Prostate gland (tissue), 2 donors: ENCODE measurements around the gene TAS2R39. TPM values are rescaled to one million over a fixed set of nuclear protein-coding genes. Genes with fewer than 3 reads are reported as not detected.
"Not testable (repeated sequence)": the region's sequence is repeated elsewhere in the genome, so short reads cannot be mapped to it uniquely, and the experiment has no call there.

Experiments
- DNase-seq: peaks from one replicate; pipeline ENCODE4 v3.0.0-alpha.2; 2019; ENCODE audit warnings: low spot score
- H3K27ac ChIP-seq, 2 donors: fragments of 200-600 bp; sonication (generic); 2 replicates each; pipeline ENCODE4 v1.5.1; 2017 to 2019
- H3K27me3 ChIP-seq: fragments of 200-600 bp; sonication (generic); replicated peaks from 2 replicates; pipeline ENCODE4 v1.5.1; 2019; ENCODE audit not compliant: insufficient read depth
- H3K36me3 ChIP-seq, 2 donors: fragments of 200-600 bp; sonication (generic); 1 replicate in 1 of 2; 2 replicates in 1 of 2; pipeline versions ENCODE4 v1.5.1 to v1.8.1; 2017 to 2019
- H3K4me1 ChIP-seq: fragments of 200-600 bp; sonication (generic); replicated peaks from 2 replicates; pipeline ENCODE4 v1.5.1; 2019
- H3K4me3 ChIP-seq, 2 donors: fragments of 200-600 bp; sonication (generic); 2 replicates each; pipeline ENCODE4 v1.5.1; 2017 to 2019
- H3K9me3 ChIP-seq: fragments of 200-600 bp; sonication (generic); 2 replicates; pipeline ENCODE4 v1.5.1; 2017
- CTCF ChIP-seq, 4 experiments: fragments of 200-600 bp in 2 of 4; fragments of 450-650 bp in 2 of 4; sonication (generic) in 2 of 4; IDR thresholded peaks; 1 replicate in 3 of 4; 2 replicates in 1 of 4; pipeline ENCODE4 v1.5.1; 2016 to 2019; ENCODE audit warnings: antibody characterized with exemption in 4 of 4, mild to moderate bottlenecking in 2 of 4, moderate library complexity in 2 of 4
- POLR2A ChIP-seq: fragments of 450-650 bp; IDR thresholded peaks from one replicate; pipeline ENCODE4 v1.6.1; 2016; ENCODE audit warnings: antibody characterized with exemption, mild to moderate bottlenecking
- POLR2AphosphoS5 ChIP-seq: sonication (generic); formaldehyde crosslinking; IDR thresholded peaks from one replicate; pipeline ENCODE4 v1.6.1; 2017; ENCODE audit warnings: antibody characterized with exemption
- WGBS: methylation state at CpG from one replicate; pipeline ENCODE4 v1.1.5; 2018; 5-methylcytosine and 5-hydroxymethylcytosine counted together
- intact Hi-C: fragments of 100-400 bp; cut with DNase I; formaldehyde crosslinking; loops from one replicate; pipeline ENCODE4 v1.14.2; 2022
- total RNA-seq, 2 donors: library from RNA; depleted of rRNA; stranded (reverse); fragments of >200 nt; gene quantifications; one replicate each; pipeline ENCODE4 v1.1.0, GENCODE V29; 2016

TAS2R39 gene
- total RNA-seq, 2 donors from 2014 or later = not detected

GRCh38 chr7:143203386-143203785 lies 20.2 kb downstream of the TAS2R39 start:
- H3K36me3 ChIP-seq = no peaks in the 10 kb centered on the region
- WGBS = 63% methylated on average over 3 of the region's 3 CpGs
- no peaks in the 10 kb centered on the region for H3K4me1 ChIP-seq
- H3K27me3 ChIP-seq = no peaks in the 10 kb centered on the region
- no peak overlapping the region for H3K4me3 ChIP-seq
- H3K9me3 ChIP-seq = no peaks in the 10 kb centered on the region
- DNase-seq = no peak
- H3K27ac ChIP-seq = no peak overlapping the region
- intact Hi-C loops = no loop called here
- TF ChIP-seq POLR2A = no peak
- TF ChIP-seq CTCF (IDR thresholded peaks at IDR 0.05) = no peak
- no peak for TF ChIP-seq POLR2AphosphoS5

- no peaks in the 10 kb centered on the region for H3K36me3 ChIP-seq
- H3K4me1 ChIP-seq = no peaks in the 10 kb centered on the region
- WGBS = 72% methylated on average over 13 of the region's 13 CpGs
- no peaks in the 10 kb centered on the region for H3K27me3 ChIP-seq
- no peak overlapping the region for H3K27ac ChIP-seq
- H3K4me3 ChIP-seq = no peak overlapping the region
- no peaks in the 10 kb centered on the region for H3K9me3 ChIP-seq
- TF ChIP-seq POLR2A = no peak
- TF ChIP-seq POLR2AphosphoS5 = no peak
- no peak for TF ChIP-seq CTCF (IDR thresholded peaks at IDR 0.05)
- intact Hi-C loops = no loop called here
- DNase-seq = no peak
These were observed 22.5 kb downstream of the TAS2R39 start for GRCh38 chr7:143205560-143206293.

- H3K9me3 ChIP-seq = no peaks in the 10 kb centered on the region
These were observed 27.3 kb downstream of the TAS2R39 start for GRCh38 chr7:143210541-143210940.

GRCh38 chr7:143213478-143213877 lies 30.3 kb downstream of the TAS2R39 start:
- H3K27me3 ChIP-seq, H3K9me3 ChIP-seq, DNase-seq, H3K4me3 ChIP-seq, intact Hi-C loops, H3K4me1 ChIP-seq, H3K36me3 ChIP-seq, H3K27ac ChIP-seq: not testable (repeated sequence)
- 99% methylated on average over 4 of the region's 4 CpGs for WGBS

More at GRCh38 chr7:143210541-143210940, 27.3 kb downstream of the TAS2R39 start:
- H3K4me1 ChIP-seq = no peaks in the 10 kb centered on the region
- H3K4me3 ChIP-seq = no peak overlapping the region
- 50% methylated on average over 4 of the region's 4 CpGs for WGBS
- H3K36me3 ChIP-seq = no peaks in the 10 kb centered on the region
- TF ChIP-seq POLR2A (no peak), POLR2AphosphoS5 (no peak), CTCF (IDR thresholded peaks at IDR 0.05) (no peak)
- no peak overlapping the region for H3K27ac ChIP-seq
- DNase-seq = no peak
- no peaks in the 10 kb centered on the region for H3K27me3 ChIP-seq
- intact Hi-C loops = no loop called here

GRCh38 chr7:143214789-143215679 lies 31.8 kb downstream of the TAS2R39 start:
- 21% methylated on average over 8 of the region's 8 CpGs for WGBS
- Histone ChIP-seq H3K4me1 (no peaks in the 10 kb centered on the region), H3K4me3 (no peak overlapping the region), H3K27ac (no peak overlapping the region), H3K36me3 (no peaks in the 10 kb centered on the region), H3K27me3 (no peaks in the 10 kb centered on the region), H3K9me3 (no peaks in the 10 kb centered on the region)
- intact Hi-C loops = loop anchor here (1.0 to 2.0 kb wide), 2 partner anchors 207 to 360 kb away; partner anchors contain the start of gene EPHB6
- TF ChIP-seq POLR2AphosphoS5 (peak; percentile 70), CTCF (IDR thresholded peaks at IDR 0.05) (peak; percentile 93 to 99 (median 99)), POLR2A (no peak)
- DNase-seq = peak; percentile 49
